Spleen (tissue), 11 donors: ENCODE results near the gene CSH2. TPM values are rescaled to one million over a fixed set of nuclear protein-coding genes. Genes with fewer than 3 reads are reported as not detected.
"Not testable (repeated sequence)": the region's sequence is repeated elsewhere in the genome, so short reads cannot be mapped to it uniquely, and the experiment has no call there.

Experiments
- DNase-seq: peaks from one replicate; pipeline ENCODE4 v3.0.0-alpha.2; 2020
- H3K27ac ChIP-seq, 8 donors: fragments of 200-600 bp; sonication (generic) in 7 of 8; 1 replicate in 4 of 8; 2 replicates in 4 of 8; pipeline versions ENCODE4 v1.5.0 to v1.8.0; 2016 to 2021; ENCODE audit warnings: inconsistent platforms in 4 of 8, mild to moderate bottlenecking in 4 of 8, moderate library complexity in 1 of 8
- H3K27me3 ChIP-seq, 7 donors: fragments of 200-600 bp; sonication (generic) in 6 of 7; replicated peaks in 1 of 7; 1 replicate in 4 of 7; 2 replicates in 3 of 7; pipeline versions ENCODE4 v1.5.0 to v1.8.0; 2016 to 2021; ENCODE audit warnings: inconsistent platforms in 3 of 7, mild to moderate bottlenecking in 1 of 7
- H3K36me3 ChIP-seq, 6 donors: fragments of 200-600 bp; sonication (generic) in 5 of 6; 1 replicate in 4 of 6; 2 replicates in 2 of 6; pipeline versions ENCODE4 v1.5.0 to v1.8.0; 2016 to 2021; ENCODE audit warnings: inconsistent platforms in 2 of 6
- H3K4me1 ChIP-seq, 6 donors: fragments of 200-600 bp; sonication (generic) in 5 of 6; 1 replicate in 3 of 6; 2 replicates in 3 of 6; pipeline versions ENCODE4 v1.5.0 to v1.8.0; 2016 to 2021; ENCODE audit warnings: inconsistent platforms in 3 of 6
- H3K4me3 ChIP-seq, 8 donors: fragments of 200-600 bp; sonication (generic) in 7 of 8; 1 replicate in 4 of 8; 2 replicates in 4 of 8; pipeline versions ENCODE4 v1.5.0 to v1.8.0; 2016 to 2021; ENCODE audit warnings: inconsistent platforms in 4 of 8, mild to moderate bottlenecking in 4 of 8, moderate library complexity in 2 of 8
- H3K9me3 ChIP-seq, 8 donors: fragments of 200-600 bp; sonication (generic) in 7 of 8; 1 replicate in 4 of 8; 2 replicates in 4 of 8; pipeline versions ENCODE4 v1.5.0 to v1.8.0; 2016 to 2021; ENCODE audit warnings: inconsistent platforms in 4 of 8
- CTCF ChIP-seq, 11 experiments: fragments of 200-600 bp in 7 of 11; fragments of 450-650 bp in 4 of 11; sonication (generic) in 4 of 11; IDR thresholded peaks in 8 of 11; conservative IDR thresholded peaks in 3 of 11; 1 replicate in 7 of 11; 2 replicates in 4 of 11; pipeline versions ENCODE4 v1.4.0 to v1.8.0; 2016 to 2021; ENCODE audit warnings: antibody characterized with exemption in 11 of 11, inconsistent platforms in 4 of 11, mild to moderate bottlenecking in 1 of 11
- POLR2A ChIP-seq, 3 donors: fragments of 450-650 bp; IDR thresholded peaks; one replicate each; pipeline ENCODE4 v1.5.1; 2017; ENCODE audit warnings: antibody characterized with exemption in 3 of 3, mild to moderate bottlenecking in 1 of 3
- POLR2AphosphoS5 ChIP-seq, 3 donors: sonication (generic); formaldehyde crosslinking; IDR thresholded peaks; one replicate each; pipeline ENCODE4 v1.5.1; 2017; ENCODE audit warnings: antibody characterized with exemption in 3 of 3
- WGBS, 5 donors: extraction: QIAGEN DNeasy Blood & Tissue Kit in 3 of 5; methylation state at CpG; one replicate each; pipeline versions ENCODE4 v1.1.5 to v1.1.7; 2013 to 2018; 5-methylcytosine and 5-hydroxymethylcytosine counted together
- intact Hi-C: fragments of 100-400 bp; cut with DNase I; formaldehyde crosslinking; loops from one replicate; pipeline ENCODE4 v1.15.0; 2023; ENCODE audit warnings: low total_unique reads
- polyA plus RNA-seq, 3 donors: library from polyadenylated mRNA; stranded (reverse); fragments of 200-250 nt; gene quantifications; one replicate each; pipeline ENCODE4 v1.2.1, GENCODE V29; 2013
- total RNA-seq, 7 donors: library from RNA; depleted of rRNA in 3 of 7; stranded (reverse); fragments of >200 nt in 3 of 7; fragmentation: NEBNext Ultra II Directional in 4 of 7; extraction: Animal tissue kit (Norgen Biotek cat#: 25700) in 4 of 7; gene quantifications; one replicate each; pipeline versions ENCODE4 v1.1.0 to v1.2.1, GENCODE V29; 2016 to 2021
- donor health status: healthy with polysubstance abuse.
- donor health status: DM: no; HTN: no; CAD: no; lungs with moderate emphysema.
- donor health status: DM: no; HTN: no; CAD: no.
- donor health status: Bipolar disorder and iron deficiency.
- donor health status: healthy.
- donor health status: DM: no; HTN: no; CAD: no.
- donor health status: DM: yes; HTN: yes; CAD: no.

CSH2 gene
- total and polyA plus RNA-seq, 10 donors: not detected

- Histone ChIP-seq H3K36me3 (no peaks in the 10 kb centered on the region), H3K9me3 (no peaks in the 10 kb centered on the region), H3K27ac (no peak overlapping the region), H3K27me3 (peaks cover 0 to 5% (median 0%) of the 10 kb centered on the region in 7 donors), H3K4me3 (no peak overlapping the region), H3K4me1 (peaks cover 2 to 42% (median 20%) of the 10 kb centered on the region in 6 donors)
- intact Hi-C loops: loop anchor here (5.0 kb wide), 2 partner anchors 113 to 218 kb away; partner anchors contain the start of gene ERN1
- TF ChIP-seq POLR2A (IDR thresholded peaks at IDR 0.05): no peak
- no peak for TF ChIP-seq POLR2AphosphoS5 (IDR thresholded peaks at IDR 0.05)
- no peak for TF ChIP-seq CTCF (IDR thresholded peaks at IDR 0.05 in 8 of 11, conservative IDR thresholded peaks at IDR 0.05 in 3 of 11)
- no peak for DNase-seq
- 92 to 98% (median 94%) methylated on average over 7 of the region's 7 CpGs for WGBS, 5 donors
Observed at GRCh38 chr17:63914471-63914870, 41.0 kb upstream of the CSH2 start.

- no peak for DNase-seq
- Histone ChIP-seq H3K9me3 (no peaks in the 10 kb centered on the region), H3K27ac (no peak overlapping the region), H3K4me1 (peaks cover 0 to 28% (median 14%) of the 10 kb centered on the region in 6 donors), H3K36me3 (no peaks in the 10 kb centered on the region), H3K4me3 (no peak overlapping the region), H3K27me3 (peaks cover 0 to 5% (median 0%) of the 10 kb centered on the region in 7 donors)
- 34 to 70% (median 41%) methylated on average over 5 to 8 of the region's 8 CpGs for WGBS, 5 donors
- intact Hi-C loops: loop anchor here (5.0 kb wide), 2 partner anchors 116 to 221 kb away; partner anchors contain the start of gene ERN1
- TF ChIP-seq CTCF (IDR thresholded peaks at IDR 0.05 in 8 of 11, conservative IDR thresholded peaks at IDR 0.05 in 3 of 11) (peak; percentile 59 to 96 (median 86)), POLR2AphosphoS5 (IDR thresholded peaks at IDR 0.05) (no peak), POLR2A (IDR thresholded peaks at IDR 0.05) (no peak)
Observed at GRCh38 chr17:63911657-63912100, 38.2 kb upstream of the CSH2 start.

GRCh38 chr17:63911041-63911635 is 37.7 kb upstream of the CSH2 start, which contains the start of gene CSHL1:
Gene CSHL1, minus strand, starts transcription at chr17:63911258. Its CDS starts 62 bp downstream, at chr17:63911196.
- H3K4me3 ChIP-seq: no peak within 1 kb of the TSS
- no peaks in the 10 kb centered on the region for H3K36me3 ChIP-seq
- no peak within 1 kb of the TSS for H3K27ac ChIP-seq
- DNase-seq: no peak
- peaks cover 0 to 5% (median 0%) of the 10 kb centered on the region in 7 donors for H3K27me3 ChIP-seq
- WGBS, 5 donors: 76 to 83% (median 80%) methylated on average over 15 of the region's 15 CpGs
- H3K4me1 ChIP-seq: peaks cover 0 to 22% (median 10%) of the 10 kb centered on the region in 6 donors
- TF ChIP-seq POLR2AphosphoS5 (IDR thresholded peaks at IDR 0.05): no peak
- no peak for TF ChIP-seq POLR2A (IDR thresholded peaks at IDR 0.05)
- no peak for TF ChIP-seq CTCF (IDR thresholded peaks at IDR 0.05 in 8 of 11, conservative IDR thresholded peaks at IDR 0.05 in 3 of 11)
- intact Hi-C loops: loop anchor here (5.0 kb wide), 2 partner anchors 116 to 221 kb away; partner anchors contain the start of gene ERN1
- no peaks in the 10 kb centered on the region for H3K9me3 ChIP-seq

GRCh38 chr17:63910096-63910495 is 36.6 kb upstream of the CSH2 start:
- Histone ChIP-seq H3K9me3 (no peaks in the 10 kb centered on the region), H3K4me1 (peaks cover 0 to 13% (median 6%) of the 10 kb centered on the region in 6 donors), H3K27me3 (peaks cover 0 to 5% (median 0%) of the 10 kb centered on the region in 7 donors), H3K36me3 (no peaks in the 10 kb centered on the region), H3K27ac (no peak overlapping the region), H3K4me3 (no peak overlapping the region)
- DNase-seq: no peak
- intact Hi-C loops: loop anchor here (5.0 kb wide), 2 partner anchors 117 to 222 kb away; partner anchors contain the start of gene ERN1
- WGBS, 5 donors: 78 to 89% (median 86%) methylated on average over 14 of the region's 14 CpGs
- TF ChIP-seq POLR2AphosphoS5 (IDR thresholded peaks at IDR 0.05): no peak
- no peak for TF ChIP-seq CTCF (IDR thresholded peaks at IDR 0.05 in 8 of 11, conservative IDR thresholded peaks at IDR 0.05 in 3 of 11)
- TF ChIP-seq POLR2A (IDR thresholded peaks at IDR 0.05): no peak

- WGBS, 5 donors: 71 to 100% (median 80%) methylated on average over 6 to 10 of the region's 10 CpGs
- DNase-seq, H3K27ac ChIP-seq, H3K27me3 ChIP-seq, intact Hi-C loops, H3K36me3 ChIP-seq, H3K9me3 ChIP-seq, H3K4me3 ChIP-seq: not testable (repeated sequence)
- H3K4me1 ChIP-seq: peaks cover 0 to 10% (median 6%) of the 10 kb centered on the region in 6 donors
Observed at GRCh38 chr17:63909586-63909985, 36.1 kb upstream of the CSH2 start.
